SK-N-SH treated with all-trans-retinoic acid at 6 μM for 48 hours (cell line): ENCODE measurements around the gene TRMT61A.

ENCODE experiments used
- ATAC-seq: fragments of 200-7000 bp; cut with Tn5 transposase; 3 replicates; pipeline ENCODE4 v1.9.1; 2020; ENCODE audit warnings: mild to moderate bottlenecking, moderate library complexity
- ARNTL ChIP-seq: fragments of 450-650 bp; formaldehyde crosslinking; IDR thresholded peaks from 2 replicates; pipeline ENCODE4 v1.5.0; 2020; ENCODE audit warnings: low read depth, mild to moderate bottlenecking, moderate library complexity, borderline replicate concordance
- BACH2 ChIP-seq: fragments of 250-450 bp; sonication (Bioruptor Pico); IDR thresholded peaks from 2 replicates; pipeline ENCODE4 v1.9.0; 2021; ENCODE audit warnings: mild to moderate bottlenecking, borderline replicate concordance
- CREB5 ChIP-seq: fragments of 250-450 bp; sonication (Bioruptor Pico); IDR thresholded peaks from 2 replicates; pipeline ENCODE4 v1.5.1; 2020; ENCODE audit warnings: low read depth, mild to moderate bottlenecking, moderate library complexity
- CSDC2 ChIP-seq: fragments of 250-450 bp; sonication (Bioruptor Pico); IDR thresholded peaks from 2 replicates; pipeline ENCODE4 v1.5.0; 2020; ENCODE audit warnings: mild to moderate bottlenecking, moderate library complexity
- CSRNP3 ChIP-seq: fragments of 250-450 bp; sonication (Bioruptor Pico); IDR thresholded peaks from 2 replicates; pipeline ENCODE4 v1.5.1; 2021; ENCODE audit warnings: mild to moderate bottlenecking, moderate library complexity
- ESRRG ChIP-seq: fragments of 250-450 bp; sonication (Bioruptor Pico); IDR thresholded peaks from 2 replicates; pipeline ENCODE4 v1.6.1; 2021; ENCODE audit warnings: mild to moderate bottlenecking
- ISL1 ChIP-seq: fragments of 250-450 bp; sonication (Bioruptor Pico); IDR thresholded peaks from 2 replicates; pipeline ENCODE4 v2.1.2; 2022; ENCODE audit warnings: mild to moderate bottlenecking, moderate library complexity
- OSR1 ChIP-seq: fragments of 250-450 bp; sonication (Bioruptor Pico); IDR thresholded peaks from 2 replicates; pipeline ENCODE4 v1.8.0; 2022; ENCODE audit warnings: moderate library complexity, mild to moderate bottlenecking, inconsistent platforms
- PATZ1 ChIP-seq: fragments of 250-450 bp; sonication (Bioruptor Pico); IDR thresholded peaks from 2 replicates; pipeline ENCODE4 v1.8.0; 2020; ENCODE audit warnings: mild to moderate bottlenecking, moderate library complexity, borderline replicate concordance
- POU6F1 ChIP-seq: fragments of 250-450 bp; sonication (Bioruptor Pico); IDR thresholded peaks from 2 replicates; pipeline ENCODE4 v1.8.0; 2021; ENCODE audit warnings: low read depth, mild to moderate bottlenecking, moderate library complexity, borderline replicate concordance
- PPARA ChIP-seq: fragments of 250-450 bp; sonication (Bioruptor Pico); IDR thresholded peaks from 2 replicates; pipeline ENCODE4 v1.5.0; 2020; ENCODE audit warnings: mild to moderate bottlenecking, borderline replicate concordance
- RARB ChIP-seq: fragments of 250-450 bp; sonication (Bioruptor Pico); IDR thresholded peaks from 2 replicates; pipeline ENCODE4 v1.8.0; 2021; ENCODE audit warnings: mild to moderate bottlenecking, moderate library complexity
- SNAI2 ChIP-seq: fragments of 250-450 bp; sonication (Bioruptor Pico); IDR thresholded peaks from 2 replicates; pipeline ENCODE4 v1.5.0; 2020; ENCODE audit warnings: mild to moderate bottlenecking, moderate library complexity
- TOX ChIP-seq: fragments of 250-450 bp; sonication (Bioruptor Pico); IDR thresholded peaks from 2 replicates; pipeline ENCODE4 v1.8.0; 2021; ENCODE audit warnings: mild to moderate bottlenecking, moderate library complexity, borderline replicate concordance
- TSHZ2 ChIP-seq: fragments of 250-450 bp; sonication (Bioruptor Pico); IDR thresholded peaks from 2 replicates; pipeline ENCODE4 v1.5.0; 2020; ENCODE audit warnings: mild to moderate bottlenecking, moderate library complexity
- ZC3H10 ChIP-seq: fragments of 250-450 bp; sonication (Bioruptor Pico); IDR thresholded peaks from 2 replicates; pipeline ENCODE4 v1.5.1; 2021; ENCODE audit warnings: mild to moderate bottlenecking, moderate library complexity
- ZFP3 ChIP-seq: fragments of 250-450 bp; sonication (Bioruptor Pico); IDR thresholded peaks from 2 replicates; pipeline ENCODE4 v1.5.0; 2020; ENCODE audit warnings: mild to moderate bottlenecking, moderate library complexity
- ZFP30 ChIP-seq: fragments of 450-650 bp; formaldehyde crosslinking; IDR thresholded peaks from 2 replicates; pipeline ENCODE4 v1.5.0; 2022; ENCODE audit warnings: mild to moderate bottlenecking, moderate library complexity
- ZNF70 ChIP-seq: fragments of 450-650 bp; formaldehyde crosslinking; IDR thresholded peaks from 2 replicates; pipeline ENCODE4 v1.5.0; 2020; ENCODE audit warnings: mild to moderate bottlenecking, moderate library complexity
- ZNF8 ChIP-seq: fragments of 450-650 bp; formaldehyde crosslinking; IDR thresholded peaks from 2 replicates; pipeline ENCODE4 v1.5.0; 2020; ENCODE audit warnings: mild to moderate bottlenecking, moderate library complexity

The TRMT61A gene

GRCh38 chr14:103550451-103551337, 21.7 kb downstream of the TRMT61A start (continued):
- TF ChIP-seq TSHZ2 (CRISPR knock-in tag) (no peak), CREB5 (CRISPR knock-in tag) (no peak), OSR1 (no peak)

GRCh38 chr14:103551338-103551762, 22.4 kb downstream of the TRMT61A start:
- ATAC-seq = no peak
- TF ChIP-seq ZC3H10 (no peak), CSRNP3 (no peak), ARNTL (CRISPR knock-in tag) (no peak), TOX (CRISPR knock-in tag) (no peak), SNAI2 (CRISPR knock-in tag) (no peak), RARB (CRISPR knock-in tag) (no peak), CREB5 (CRISPR knock-in tag) (no peak), ZNF70 (no peak), OSR1 (no peak)

GRCh38 chr14:103552011-103552845, 23.2 kb downstream of the TRMT61A start:
- TF ChIP-seq ZFP30 (CRISPR knock-in tag) (no peak), OSR1 (no peak), ZC3H10 (no peak), BACH2 (CRISPR knock-in tag) (no peak), PATZ1 (CRISPR knock-in tag) (no peak), ZFP3 (CRISPR knock-in tag) (no peak), ZNF70 (no peak), ZNF8 (no peak), PPARA (CRISPR knock-in tag) (no peak), ESRRG (CRISPR knock-in tag) (no peak)
- ATAC-seq = peak; percentile 87

GRCh38 chr14:103552846-103553210, 23.8 kb downstream of the TRMT61A start:
- no peak for ATAC-seq
- no peak for TF ChIP-seq CREB5 (CRISPR knock-in tag)
- no peak for TF ChIP-seq ZNF70
- no peak for TF ChIP-seq BACH2 (CRISPR knock-in tag)
- no peak for TF ChIP-seq POU6F1 (CRISPR knock-in tag)
- TF ChIP-seq ISL1 (CRISPR knock-in tag) = no peak
- TF ChIP-seq CSDC2 = no peak
